Left lobe of liver (tissue), 2 donors: ENCODE results near the gene ALPP. TPM values are rescaled to one million over a fixed set of nuclear protein-coding genes. Genes with fewer than 3 reads are reported as not detected.
"Not testable (repeated sequence)": the region's sequence is repeated elsewhere in the genome, so short reads cannot be mapped to it uniquely, and the experiment has no call there.

Source experiments
- ATAC-seq: fragments of 200-7000 bp; cut with Tn5 transposase; one replicate; pipeline ENCODE4 v1.9.1; 2020; ENCODE audit warnings: mild to moderate bottlenecking, moderate library complexity
- DNase-seq: peaks from one replicate; pipeline ENCODE4 v3.0.0-alpha.2; 2020; ENCODE audit warnings: low spot score
- total RNA-seq: library from RNA; stranded (reverse); gene quantifications from one replicate; pipeline ENCODE4 v1.2.1, GENCODE V29; 2021
- donor health status: DM: no; HTN: no; CAD: no; lungs with moderate emphysema.
- donor health status: DM: no; HTN: yes; CAD: no.

Gene ALPP
- total RNA-seq, 1 donor from 2014 or later = 0.20 TPM

- ATAC-seq = not testable (repeated sequence)
Measured at GRCh38 chr2:232379610-232380590, 1.3 kb downstream of the ALPP start.

GRCh38 chr2:232381204-232382031, 2.9 kb downstream of the ALPP start:
- ATAC-seq, DNase-seq: not testable (repeated sequence)

More at GRCh38 chr2:232379610-232380590, 1.3 kb downstream of the ALPP start:
- not testable (repeated sequence) for DNase-seq

- DNase-seq = no peak
- no peak for ATAC-seq
Measured at GRCh38 chr2:232382331-232383225, 4.0 kb downstream of the ALPP start.

- no peak for DNase-seq
- ATAC-seq = no peak
Measured at GRCh38 chr2:232384466-232384865, 5.9 kb downstream of the ALPP start.

DNA sequence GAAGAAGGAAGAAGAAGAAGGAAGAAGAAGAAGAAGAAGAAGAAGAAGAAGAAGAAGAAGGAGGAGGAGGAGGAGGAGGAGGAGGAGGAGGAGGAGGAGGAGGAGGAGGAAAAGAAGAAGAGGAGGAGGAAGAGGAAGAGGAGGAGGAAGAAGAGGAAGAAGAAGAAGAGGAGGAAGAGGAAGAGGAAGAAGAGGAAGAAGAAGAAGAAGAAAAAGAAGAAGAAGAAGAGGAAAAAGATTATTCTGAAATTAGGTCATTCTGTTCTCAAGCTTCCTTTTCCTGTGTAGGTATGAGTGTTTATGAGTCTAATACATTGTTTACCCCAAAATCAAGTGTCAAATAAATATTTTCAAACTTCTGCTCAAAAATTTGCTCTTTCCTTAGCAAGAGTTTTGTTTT, 6.5 kb downstream of the ALPP start:
- not testable (repeated sequence) for ATAC-seq, DNase-seq

- DNase-seq (no peak), ATAC-seq (no peak)
Measured at GRCh38 chr2:232385660-232386489, 7.3 kb downstream of the ALPP start.

- ATAC-seq (no peak), DNase-seq (no peak)
Measured at GRCh38 chr2:232386490-232386739, 7.9 kb downstream of the ALPP start.

DNA sequence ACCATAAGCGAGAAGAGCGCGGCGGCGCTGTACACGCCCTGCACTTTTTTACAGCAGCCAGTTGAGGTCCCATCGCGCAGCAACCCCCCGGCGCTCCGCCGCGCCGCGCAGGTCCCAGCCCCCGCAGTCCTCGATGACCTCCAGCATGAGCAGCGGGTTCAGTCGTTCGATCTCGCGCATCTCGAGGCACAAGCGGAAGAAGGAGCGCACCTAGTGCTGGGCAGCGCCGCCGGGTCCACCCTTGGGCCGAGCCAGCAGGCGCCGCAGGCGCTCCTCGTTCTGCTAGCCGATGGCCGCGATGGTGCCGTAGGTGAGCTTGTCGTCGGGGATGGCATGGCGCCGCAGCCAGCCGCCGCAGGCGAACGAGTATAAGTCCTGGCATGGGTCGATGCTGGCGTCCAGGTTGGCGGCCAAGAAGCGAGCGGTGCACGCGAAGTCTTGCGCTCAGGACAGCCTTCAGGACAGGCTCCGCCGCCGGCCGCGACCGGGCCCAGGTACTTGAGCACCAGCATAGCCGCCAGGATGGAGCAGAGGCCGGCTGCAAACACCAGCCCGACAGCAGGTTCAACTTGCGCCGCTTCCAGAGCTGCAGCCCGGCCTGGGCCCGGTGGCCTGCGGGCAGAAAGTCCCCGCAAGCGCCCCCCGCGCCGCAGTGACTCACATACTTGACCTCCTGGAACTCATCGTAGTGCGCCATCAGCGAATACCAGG, 8.3 kb downstream of the ALPP start:
- ATAC-seq = no peak
- DNase-seq = no peak

DNA sequence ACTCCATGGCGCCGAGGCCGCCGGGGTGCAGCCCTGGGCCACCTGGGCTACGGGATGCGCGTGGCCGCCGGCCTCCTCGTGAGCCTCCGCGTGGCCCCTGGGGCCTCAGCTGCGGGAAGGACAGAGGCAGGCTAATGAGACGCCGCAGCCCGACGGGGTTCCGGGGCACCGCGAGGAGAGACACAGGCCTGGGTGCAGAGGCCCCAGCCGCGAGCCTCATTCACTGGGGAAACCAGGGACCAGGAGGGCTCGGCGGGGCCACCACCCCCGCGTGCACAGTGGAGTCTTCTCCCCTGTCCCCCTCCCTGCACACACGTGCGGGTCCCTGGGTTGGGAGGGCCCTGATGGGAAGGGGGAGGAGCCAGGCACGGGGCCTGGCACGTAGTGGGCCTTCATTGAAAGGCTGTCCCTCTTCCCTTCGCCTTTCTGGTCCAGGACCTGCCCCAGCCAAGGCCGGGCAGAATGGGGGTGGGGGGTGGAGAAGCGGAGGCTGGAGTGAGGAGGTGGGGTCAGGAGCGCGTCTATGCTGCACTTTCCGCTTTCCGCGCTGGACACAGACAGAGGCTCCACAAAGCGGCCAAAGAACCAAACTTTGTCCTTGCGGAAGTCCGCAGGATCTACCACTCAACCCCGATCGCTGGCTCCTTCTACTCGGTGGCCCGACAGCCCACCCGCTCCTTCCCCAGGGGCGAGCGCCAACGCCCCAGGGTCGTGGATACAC, 9.1 kb downstream of the ALPP start:
- ATAC-seq = no peak
- no peak for DNase-seq

DNA sequence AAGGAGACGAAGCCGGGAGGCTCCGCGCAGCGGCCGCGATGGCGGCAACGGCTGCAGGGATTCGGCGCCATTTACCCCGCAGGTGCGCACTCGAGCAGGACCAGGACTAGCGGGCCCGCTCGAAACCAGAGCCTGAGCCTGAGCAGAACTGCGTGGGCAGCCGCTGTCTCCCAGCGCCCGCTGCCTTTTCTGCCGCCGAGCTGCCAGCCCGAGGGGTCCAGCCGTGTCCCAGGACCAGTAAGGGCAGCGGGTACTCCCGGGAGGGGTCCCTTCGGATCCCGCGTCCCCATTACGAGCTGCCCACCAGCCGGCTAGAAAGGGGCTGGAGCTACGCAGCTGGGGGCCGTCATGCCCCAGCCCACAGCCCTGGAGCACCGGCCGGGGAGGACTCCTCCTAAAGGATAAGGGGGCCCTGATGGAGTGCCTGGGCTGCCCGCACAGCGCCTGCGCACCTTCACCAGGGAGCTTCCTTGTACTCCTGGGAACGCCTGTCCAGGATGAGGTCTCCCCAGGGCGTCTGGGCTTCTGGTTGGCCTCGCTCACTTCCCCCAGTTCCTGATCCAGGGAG, 9.9 kb downstream of the ALPP start:
- ATAC-seq = no peak
- no peak for DNase-seq

- ATAC-seq (no peak), DNase-seq (no peak)
Measured at GRCh38 chr2:232389327-232389726, 10.8 kb downstream of the ALPP start.

- DNase-seq = no peak
Measured at GRCh38 chr2:232390661-232391060, 12.1 kb downstream of the ALPP start.

DNA sequence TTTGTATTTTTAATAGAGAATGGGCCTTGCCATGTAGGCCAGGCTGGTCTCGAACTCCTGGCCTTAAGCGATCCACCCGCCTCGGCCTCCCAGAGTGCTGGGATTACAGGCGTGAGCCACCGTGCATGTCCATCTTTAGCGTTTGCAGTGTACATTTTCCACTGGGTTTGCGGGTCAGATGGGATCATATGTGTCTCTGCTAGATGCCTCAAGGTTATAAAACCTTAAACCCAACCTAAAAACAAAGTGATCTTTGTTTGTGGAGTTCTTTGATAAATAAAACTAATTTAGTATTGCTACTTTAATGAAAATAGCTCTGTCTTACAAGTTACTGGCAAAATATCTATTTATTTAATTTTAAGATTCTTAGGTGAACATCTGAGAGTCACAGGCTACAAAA, 15.0 kb downstream of the ALPP start:
- DNase-seq (no peak), ATAC-seq (no peak)

More at GRCh38 chr2:232390661-232391060, 12.1 kb downstream of the ALPP start:
- ATAC-seq = no peak

DNA sequence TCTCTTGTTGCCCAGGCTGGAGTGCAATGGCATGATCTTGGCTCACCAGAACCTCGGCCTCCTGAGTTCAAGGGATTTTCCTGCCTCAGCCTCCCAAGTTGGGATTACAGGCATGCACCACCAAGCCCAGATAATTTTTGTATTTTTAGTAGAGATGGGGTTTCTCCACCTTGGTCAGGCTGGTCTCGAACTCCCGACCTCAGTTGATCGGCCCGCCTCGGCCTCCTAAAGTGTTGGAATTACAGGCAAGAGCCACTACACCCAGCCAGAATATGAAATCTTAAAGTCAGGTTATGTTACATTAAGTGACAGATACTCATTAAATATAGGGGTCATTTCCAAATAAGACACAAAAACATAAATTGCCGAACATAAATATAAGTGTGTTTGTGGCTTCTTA, 15.9 kb downstream of the ALPP start:
- ATAC-seq = not testable (repeated sequence)

DNA sequence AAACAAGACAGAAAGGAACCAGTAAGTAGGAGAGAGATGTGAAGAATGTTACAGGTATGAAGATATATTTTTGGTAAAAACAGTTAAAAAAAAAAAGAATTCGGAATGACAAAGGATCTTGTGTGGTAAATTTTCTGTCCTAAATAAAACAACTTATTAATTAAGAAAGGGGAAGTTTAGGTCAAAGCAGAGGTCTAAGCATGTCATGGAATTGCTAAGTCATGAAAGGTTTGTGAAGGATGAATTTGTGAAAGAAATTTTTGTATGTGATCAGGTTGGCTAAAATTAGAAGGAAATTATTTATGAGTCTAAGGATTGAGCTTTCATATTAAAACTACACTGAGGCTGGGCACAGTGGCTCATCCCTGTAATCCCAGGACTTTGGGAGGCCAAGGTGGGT, 17.0 kb downstream of the ALPP start:
- ATAC-seq (no peak), DNase-seq (no peak)

More for the DNA sequence above, 15.9 kb downstream of the ALPP start:
- DNase-seq = not testable (repeated sequence)

GRCh38 chr2:232396683-232397082, 18.1 kb downstream of the ALPP start:
- ATAC-seq = no peak
- DNase-seq = no peak

DNA sequence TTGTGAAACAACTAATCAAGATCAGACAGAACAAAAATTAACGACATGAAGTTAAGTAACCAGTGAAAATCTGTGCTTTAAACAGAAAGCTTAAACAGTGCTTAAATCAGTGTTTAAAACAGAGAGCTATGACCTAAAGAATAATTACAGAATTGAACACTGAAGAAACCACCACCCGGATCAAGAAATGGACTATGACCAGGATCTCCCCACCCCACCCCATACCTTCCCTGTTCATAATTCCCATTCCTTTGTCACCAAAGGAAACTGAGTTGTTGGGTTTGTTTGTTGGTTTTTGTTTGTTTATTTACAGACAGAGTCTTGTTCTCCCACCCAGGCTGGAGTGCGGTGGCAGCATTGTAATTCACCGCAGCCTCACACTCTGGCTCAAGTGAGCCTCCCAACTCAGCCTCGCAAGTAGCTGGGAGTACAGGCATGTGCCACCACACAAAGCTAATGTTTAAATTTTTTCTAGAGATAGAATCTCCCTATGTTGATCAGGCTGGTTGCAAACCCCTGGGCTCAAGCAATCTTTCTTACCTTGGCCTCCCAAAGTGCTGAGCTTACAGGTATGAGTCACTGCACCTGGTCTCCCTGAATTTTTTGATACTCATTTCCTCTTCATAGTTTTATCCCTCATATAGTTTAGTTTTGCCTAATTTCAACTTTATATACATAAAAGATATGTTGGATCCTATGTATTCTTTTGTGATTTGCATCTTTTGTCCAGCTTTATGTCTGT, 19.9 kb downstream of the ALPP start:
- no peak for DNase-seq
- ATAC-seq = no peak
